Measurements from ENCODE around the gene C20orf204.

- TF ChIP-seq CTCF (IDR thresholded peaks at IDR 0.05): no peak
- no peak for TF ChIP-seq POLR2A (IDR thresholded peaks at IDR 0.05)
Observed at GRCh38 chr20:64044484-64045247, 8.7 kb downstream of the C20orf204 start.

All from esophagus squamous epithelium (tissue), 4 donors.